Transverse colon (tissue), 4 donors: Measurements from ENCODE around the gene TARS2. TPM values are rescaled to one million over a fixed set of nuclear protein-coding genes. Genes with fewer than 3 reads are reported as not detected.

ENCODE experiments used
- DNase-seq: peaks from one replicate; pipeline ENCODE4 v3.0.0-alpha.2; 2019
- H3K27ac ChIP-seq, 4 donors: fragments of 200-600 bp; sonication (generic); 2 replicates each; pipeline ENCODE4 v1.5.1; 2016 to 2018; ENCODE audit warnings: inconsistent platforms in 4 of 4
- H3K27me3 ChIP-seq: fragments of 200-600 bp; sonication (generic); 2 replicates; pipeline ENCODE4 v1.5.1; 2017; ENCODE audit warnings: inconsistent platforms
- H3K36me3 ChIP-seq, 4 donors: fragments of 200-600 bp; sonication (generic); 2 replicates each; pipeline ENCODE4 v1.5.1; 2017 to 2019; ENCODE audit warnings: inconsistent platforms in 4 of 4
- H3K4me1 ChIP-seq, 4 donors: fragments of 200-600 bp; sonication (generic); 2 replicates each; pipeline ENCODE4 v1.5.1; 2017 to 2020; ENCODE audit warnings: inconsistent platforms in 4 of 4
- H3K4me3 ChIP-seq, 4 donors: fragments of 200-600 bp; sonication (generic); 1 replicate in 1 of 4; 2 replicates in 3 of 4; pipeline versions ENCODE4 v1.5.1 to v1.6.1; 2017 to 2019; ENCODE audit warnings: inconsistent platforms in 4 of 4
- H3K9me3 ChIP-seq, 2 donors: fragments of 200-600 bp; sonication (generic); 2 replicates each; pipeline ENCODE4 v1.5.1; 2017 to 2019; ENCODE audit warnings: inconsistent platforms in 2 of 2
- CTCF ChIP-seq, 5 experiments: fragments of 200-600 bp in 3 of 5; fragments of 450-650 bp in 2 of 5; sonication (generic) in 3 of 5; IDR thresholded peaks; 1 replicate in 2 of 5; 2 replicates in 3 of 5; pipeline ENCODE4 v1.5.1; 2016 to 2017; ENCODE audit warnings: antibody characterized with exemption in 5 of 5, inconsistent platforms in 3 of 5, mild to moderate bottlenecking in 2 of 5, moderate library complexity in 1 of 5
- EP300 ChIP-seq: sonication (generic); formaldehyde crosslinking; IDR thresholded peaks from one replicate; pipeline ENCODE4 v1.6.1; 2017; ENCODE audit warnings: antibody characterized with exemption, low read depth
- POLR2A ChIP-seq: fragments of 450-650 bp; IDR thresholded peaks from one replicate; pipeline ENCODE4 v1.6.1; 2016; ENCODE audit warnings: antibody characterized with exemption, mild to moderate bottlenecking, moderate library complexity
- POLR2AphosphoS5 ChIP-seq, 3 donors: sonication (generic); formaldehyde crosslinking; IDR thresholded peaks; one replicate each; pipeline ENCODE4 v1.6.1; 2016; ENCODE audit warnings: antibody characterized with exemption in 3 of 3
- WGBS, 2 donors: methylation state at CpG; one replicate each; pipeline ENCODE4 v1.1.5; 2018; ENCODE audit warnings: low coverage in 1 of 2; 5-methylcytosine and 5-hydroxymethylcytosine counted together
- in situ Hi-C, 4 donors: fragments of 200-750 bp; cut with MboI; loops; one replicate each; pipeline versions ENCODE4 v1.15.0 to v1.15.1; 2017; ENCODE audit warnings: low sequenced_read_pairs in 3 of 4, low pct_ligation_motif_present in 1 of 4, low pct_unique_long_range_greater_than_20kb in 1 of 4
- intact Hi-C: fragments of 100-400 bp; cut with DNase I; formaldehyde crosslinking; loops from one replicate; pipeline ENCODE4 v1.15.1; 2023; ENCODE audit warnings: low total_unique reads
- total RNA-seq, 4 donors: library from RNA; depleted of rRNA; stranded (reverse); fragments of >200 nt; gene quantifications; one replicate each; pipeline ENCODE4 v1.1.0, GENCODE V29; 2016

Gene TARS2
- total RNA-seq, 4 donors from 2014 or later, result 2.8 to 22.7 (median 9.0) TPM

DNA sequence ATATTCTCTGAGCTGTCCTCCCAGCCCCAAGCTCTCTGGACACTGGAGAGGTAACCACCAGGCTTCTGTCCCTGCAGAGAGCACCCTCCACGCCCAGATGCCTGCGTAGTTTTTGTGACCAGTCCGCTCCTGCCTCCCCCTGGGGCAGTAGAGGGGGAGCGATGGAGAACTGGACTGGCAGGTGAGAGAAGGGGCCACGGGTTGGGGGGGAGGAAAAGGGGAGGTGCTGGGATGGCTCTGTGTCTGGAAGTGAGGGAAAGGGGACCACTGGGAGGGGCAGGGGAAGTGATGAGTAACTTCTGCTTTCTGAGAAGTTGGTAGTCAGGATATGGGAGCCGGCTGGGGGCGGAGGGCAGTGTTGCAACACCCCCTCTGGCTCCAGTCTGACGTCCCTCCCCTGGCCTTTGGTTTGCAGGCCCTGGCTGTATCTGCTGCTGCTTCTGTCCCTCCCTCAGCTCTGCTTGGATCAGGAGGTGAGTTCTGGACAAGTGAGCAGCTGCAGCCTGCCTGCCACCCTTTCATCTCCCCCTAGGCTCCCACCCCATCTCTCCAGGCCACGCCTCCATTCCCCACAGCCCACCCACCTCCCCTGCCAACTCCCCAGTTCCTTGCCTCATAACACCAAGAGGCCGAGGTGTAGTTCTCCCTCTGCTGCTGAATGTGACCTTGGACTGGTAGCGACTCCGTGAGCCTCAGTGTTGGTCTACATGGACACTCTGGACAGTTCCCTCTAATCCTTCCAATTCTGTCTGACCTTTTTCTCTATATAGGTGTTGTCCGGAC is 65.1 kb downstream of the TARS2 start:
- H3K4me3 ChIP-seq, result no peak overlapping the region
- H3K27me3 ChIP-seq, result peaks cover 3% of the 10 kb centered on the region
- H3K9me3 ChIP-seq, result no peaks in the 10 kb centered on the region
- H3K36me3 ChIP-seq, result no peaks in the 10 kb centered on the region
- peak overlapping the region; percentile 79 to 86 (median 84) for H3K27ac ChIP-seq
- peaks cover 6 to 45% (median 37%) of the 10 kb centered on the region in 4 donors for H3K4me1 ChIP-seq
- in situ Hi-C loops (no loop called here), intact Hi-C loops (no loop called here)
- 51% methylated on average over 13 of the region's 13 CpGs; no CpG with 5 or more reads in 1 of the 2 donors for WGBS, 2 donors
- DNase-seq, result peak; percentile 78
- TF ChIP-seq CTCF (IDR thresholded peaks at IDR 0.05) (no peak), EP300 (peak; percentile 46), POLR2AphosphoS5 (IDR thresholded peaks at IDR 0.05) (peak; percentile 50 to 62 (median 56)), POLR2A (no peak)

DNA sequence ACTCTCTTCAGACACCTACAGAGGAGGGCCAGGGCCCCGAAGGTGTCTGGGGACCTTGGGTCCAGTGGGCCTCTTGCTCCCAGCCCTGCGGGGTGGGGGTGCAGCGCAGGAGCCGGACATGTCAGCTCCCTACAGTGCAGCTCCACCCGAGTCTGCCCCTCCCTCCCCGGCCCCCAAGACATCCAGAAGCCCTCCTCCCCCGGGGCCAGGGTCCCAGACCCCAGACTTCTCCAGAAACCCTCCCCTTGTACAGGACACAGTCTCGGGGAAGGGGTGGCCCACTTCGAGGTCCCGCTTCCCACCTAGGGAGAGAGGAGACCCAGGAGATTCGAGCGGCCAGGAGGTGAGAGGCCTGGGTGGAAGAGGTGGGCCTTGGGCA is 65.7 kb downstream of the TARS2 start:
- peaks cover 6 to 46% (median 37%) of the 10 kb centered on the region in 4 donors for H3K4me1 ChIP-seq
- TF ChIP-seq POLR2AphosphoS5 (IDR thresholded peaks at IDR 0.05) (no peak), POLR2A (no peak), EP300 (no peak), CTCF (IDR thresholded peaks at IDR 0.05) (no peak)
- in situ Hi-C loops, result no loop called here
- no peaks in the 10 kb centered on the region for H3K36me3 ChIP-seq
- WGBS, 2 donors, result 83% methylated on average over 11 of the region's 12 CpGs; no CpG with 5 or more reads in 1 of the 2 donors
- peaks cover 3% of the 10 kb centered on the region for H3K27me3 ChIP-seq
- intact Hi-C loops, result no loop called here
- H3K9me3 ChIP-seq, result no peaks in the 10 kb centered on the region
- H3K4me3 ChIP-seq, result no peak overlapping the region
- H3K27ac ChIP-seq, result peak overlapping the region; percentile 68 to 86 (median 84)
- DNase-seq, result peak; percentile 9

DNA sequence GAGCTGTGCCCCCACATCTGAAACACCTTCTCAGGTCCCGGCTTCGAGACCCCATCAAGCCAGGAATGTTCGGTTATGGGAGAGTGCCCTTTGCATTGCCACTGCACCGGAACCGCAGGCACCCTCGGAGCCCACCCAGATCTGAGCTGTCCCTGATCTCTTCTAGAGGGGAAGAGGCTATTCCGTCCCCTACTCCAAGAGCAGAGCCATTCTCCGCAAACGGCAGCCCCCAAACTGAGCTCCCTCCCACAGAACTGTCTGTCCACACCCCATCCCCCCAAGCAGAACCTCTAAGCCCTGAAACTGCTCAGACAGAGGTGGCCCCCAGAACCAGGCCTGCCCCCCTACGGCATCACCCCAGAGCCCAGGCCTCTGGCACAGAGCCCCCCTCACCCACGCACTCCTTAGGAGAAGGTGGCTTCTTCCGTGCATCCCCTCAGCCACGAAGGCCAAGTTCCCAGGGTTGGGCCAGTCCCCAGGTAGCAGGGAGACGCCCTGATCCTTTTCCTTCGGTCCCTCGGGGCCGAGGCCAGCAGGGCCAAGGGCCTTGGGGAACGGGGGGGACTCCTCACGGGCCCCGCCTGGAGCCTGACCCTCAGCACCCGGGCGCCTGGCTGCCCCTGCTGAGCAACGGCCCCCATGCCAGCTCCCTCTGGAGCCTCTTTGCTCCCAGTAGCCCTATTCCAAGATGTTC is 66.3 kb downstream of the TARS2 start:
- no peaks in the 10 kb centered on the region for H3K36me3 ChIP-seq
- H3K4me1 ChIP-seq, result peaks cover 6 to 46% (median 30%) of the 10 kb centered on the region in 4 donors
- H3K27me3 ChIP-seq, result peaks cover 3% of the 10 kb centered on the region
- peak overlapping the region; percentile 68 to 86 (median 84) for H3K27ac ChIP-seq
- intact Hi-C loops (no loop called here), in situ Hi-C loops (no loop called here)
- H3K4me3 ChIP-seq, result no peak overlapping the region
- TF ChIP-seq POLR2AphosphoS5 (IDR thresholded peaks at IDR 0.05) (no peak), POLR2A (no peak), EP300 (no peak)
- WGBS, 2 donors, result 84% methylated on average over 21 of the region's 23 CpGs; no CpG with 5 or more reads in 1 of the 2 donors
- no peak for DNase-seq
- no peaks in the 10 kb centered on the region for H3K9me3 ChIP-seq

- in situ Hi-C loops, result no loop called here
- intact Hi-C loops, result no loop called here
- WGBS, 2 donors, result 90% methylated on average over 8 of the region's 8 CpGs; no CpG with 5 or more reads in 1 of the 2 donors
- Histone ChIP-seq H3K27me3 (peaks cover 3% of the 10 kb centered on the region), H3K9me3 (no peaks in the 10 kb centered on the region), H3K4me3 (no peak overlapping the region), H3K36me3 (no peaks in the 10 kb centered on the region), H3K4me1 (peaks cover 6 to 47% (median 32%) of the 10 kb centered on the region in 4 donors), H3K27ac (peak overlapping the region in 1 of 4 donors; percentile 83)
- no peak for DNase-seq
- no peak for TF ChIP-seq EP300
- TF ChIP-seq POLR2AphosphoS5 (IDR thresholded peaks at IDR 0.05), result no peak
- TF ChIP-seq CTCF (IDR thresholded peaks at IDR 0.05), result no peak
- peak; percentile 5 for TF ChIP-seq POLR2A
Measured at GRCh38 chr1:150554086-150554452, 66.8 kb downstream of the TARS2 start.
